NCI-H524 (cell line): ENCODE data around the gene LHFPL2.

Source experiments
- DNase-seq, 2 experiments: peaks; one replicate each; lab custom pipeline; 2025; lab: John Stamatoyannopoulos, UW

Gene LHFPL2

DNA sequence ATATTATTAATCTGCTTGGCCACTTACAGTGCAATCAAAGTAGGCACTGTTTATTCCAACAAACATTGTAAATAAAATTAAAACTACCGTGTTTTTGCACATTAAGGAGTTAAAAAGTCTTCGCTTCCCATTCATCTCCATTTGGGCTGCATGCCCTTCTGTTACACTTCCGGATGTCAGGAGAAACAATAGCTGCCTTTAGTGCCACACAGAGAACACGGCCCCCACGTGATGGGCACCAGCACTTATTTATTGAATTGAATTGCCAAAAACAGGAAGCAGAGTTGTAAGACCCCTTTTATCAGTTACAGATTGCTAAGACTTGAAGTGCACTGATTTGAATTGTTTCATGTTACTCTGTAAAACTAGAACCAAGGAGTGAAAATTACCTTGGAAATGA is 80.4 kb downstream of the LHFPL2 start:
- no peak for DNase-seq

DNA sequence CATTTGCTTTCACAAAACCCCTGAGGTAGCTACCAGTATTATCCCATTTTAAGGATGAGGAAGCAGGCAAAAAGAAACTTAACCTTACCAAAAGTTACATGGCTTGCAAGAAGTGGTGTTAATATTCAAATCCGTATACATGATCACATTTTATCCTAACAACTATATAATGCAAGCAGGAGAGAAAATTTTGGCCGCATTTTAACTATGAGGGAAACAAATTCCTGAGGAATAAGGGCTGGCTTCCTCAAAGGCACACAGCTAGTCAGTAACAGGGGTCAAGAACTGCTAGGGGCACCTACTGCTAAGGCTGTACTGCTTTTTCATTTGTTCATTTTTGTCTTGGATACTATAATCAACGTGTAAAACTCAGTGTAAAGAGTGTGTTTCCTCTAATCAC is 81.0 kb downstream of the LHFPL2 start:
- no peak for DNase-seq

DNA sequence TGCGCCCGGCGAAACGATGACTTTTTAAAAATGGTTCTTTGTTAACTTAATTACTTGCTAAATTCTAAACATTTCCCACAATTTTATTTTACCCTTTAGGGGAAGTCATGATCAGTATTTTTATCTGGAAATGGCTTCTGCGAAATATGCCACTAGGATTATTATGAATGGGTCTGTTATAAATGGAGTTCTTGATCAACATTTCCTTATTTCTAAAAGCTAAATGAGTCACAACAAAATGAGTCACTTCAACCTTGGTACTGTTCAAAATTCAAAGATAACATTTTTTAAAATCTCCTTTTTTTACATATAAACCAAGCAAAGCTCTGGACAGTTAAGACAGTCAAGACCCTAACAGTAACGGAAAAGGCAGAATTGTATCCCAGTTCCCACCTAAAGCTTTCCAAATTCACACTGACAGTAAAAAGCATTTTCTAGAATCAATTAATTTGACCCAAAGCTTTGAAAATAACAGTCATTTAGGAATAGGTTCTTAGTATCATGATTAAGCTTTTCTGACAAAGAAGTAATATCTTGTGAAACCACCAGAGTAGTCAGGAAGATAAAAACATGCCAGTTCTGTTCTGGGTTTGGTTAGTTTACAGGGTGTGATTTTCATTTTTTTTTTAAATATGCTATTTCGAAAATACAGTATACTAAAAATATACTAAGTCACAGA is 81.7 kb downstream of the LHFPL2 start:
- DNase-seq, result no peak

DNA sequence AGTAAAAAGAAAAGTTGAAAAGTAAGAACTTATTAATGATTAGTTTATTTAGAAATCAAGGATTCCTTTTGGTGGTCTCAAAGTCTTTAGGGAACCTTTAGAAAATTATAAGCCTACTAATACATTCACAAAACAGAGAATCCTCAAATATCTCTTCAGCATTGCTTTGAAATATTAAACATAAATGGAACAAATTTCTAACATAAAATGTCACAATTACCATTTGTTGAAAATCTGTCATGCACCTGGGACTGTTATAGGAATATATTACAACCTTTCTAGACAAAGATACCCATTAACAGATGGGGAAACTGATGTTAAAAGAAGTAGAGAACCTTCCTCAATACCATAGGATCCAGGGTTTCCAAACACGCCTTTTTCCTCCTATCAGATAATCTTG is 83.2 kb downstream of the LHFPL2 start:
- no peak for DNase-seq

DNA sequence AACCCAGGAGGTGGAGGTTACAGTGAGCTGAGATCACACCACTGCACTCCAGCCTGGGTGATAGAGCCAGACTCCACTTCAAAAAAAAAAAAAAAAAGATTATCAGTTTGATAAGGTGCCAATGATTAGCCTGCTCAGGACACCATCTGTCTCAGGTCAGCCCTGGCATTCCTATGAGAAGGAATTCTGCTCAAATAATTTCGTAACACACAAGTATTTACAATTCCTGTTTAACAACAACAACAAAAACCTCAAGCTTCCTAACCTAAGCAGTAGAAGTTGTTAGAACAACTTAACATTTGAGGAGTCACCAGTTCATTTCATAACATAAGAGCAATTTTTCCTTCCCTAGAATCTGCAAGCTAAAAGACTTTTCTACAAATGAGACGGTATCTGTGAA is 85.0 kb downstream of the LHFPL2 start:
- DNase-seq, result no peak

DNA sequence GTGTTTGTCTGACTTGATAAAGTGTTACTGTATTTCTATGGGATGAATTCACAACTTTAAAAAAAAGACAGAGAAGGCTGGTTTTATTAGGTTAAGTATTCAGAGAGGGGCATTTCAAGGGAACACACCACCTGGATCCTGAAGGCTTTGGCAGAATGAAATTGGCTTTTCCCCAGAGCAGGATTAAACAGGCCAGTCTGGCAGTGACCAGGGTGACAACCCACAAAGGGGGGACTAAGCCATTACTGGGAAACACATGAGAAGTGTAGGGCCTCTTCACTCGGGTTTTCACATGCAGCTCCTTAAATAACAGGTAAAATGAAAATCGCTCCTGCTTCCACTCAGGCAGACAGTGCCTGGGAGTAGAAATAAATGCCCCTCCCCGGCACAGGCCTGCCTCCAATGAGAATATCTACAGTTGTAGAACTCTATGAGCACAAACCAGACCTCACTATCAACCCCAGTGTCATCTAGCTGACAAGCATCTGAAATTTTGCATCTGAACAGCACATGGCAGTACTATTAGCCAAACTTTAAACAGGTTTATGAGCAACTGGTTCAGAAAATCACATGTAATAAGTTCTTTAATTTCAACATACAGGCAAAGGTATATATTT is 85.8 kb downstream of the LHFPL2 start:
- peak; percentile 52 to 81 for DNase-seq

DNA sequence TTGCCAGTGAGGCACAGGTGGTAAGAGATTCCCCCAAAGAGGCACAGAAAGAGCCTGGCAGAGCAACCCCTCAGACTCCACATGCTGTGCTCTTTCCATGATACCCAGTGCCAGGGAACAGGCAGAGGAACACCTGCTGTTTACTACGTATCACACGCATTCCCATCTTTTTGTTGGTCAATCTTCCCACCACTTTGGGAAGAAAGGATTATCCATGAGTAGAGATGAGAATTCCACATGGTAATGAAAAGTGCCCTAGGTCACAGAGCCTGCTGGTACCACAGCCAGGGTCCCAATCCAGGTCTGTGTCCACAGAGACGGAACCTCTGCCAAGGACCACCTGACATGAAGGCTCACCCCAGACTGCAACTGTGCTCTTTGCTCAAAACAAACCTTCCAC is 86.6 kb downstream of the LHFPL2 start:
- no peak for DNase-seq

DNA sequence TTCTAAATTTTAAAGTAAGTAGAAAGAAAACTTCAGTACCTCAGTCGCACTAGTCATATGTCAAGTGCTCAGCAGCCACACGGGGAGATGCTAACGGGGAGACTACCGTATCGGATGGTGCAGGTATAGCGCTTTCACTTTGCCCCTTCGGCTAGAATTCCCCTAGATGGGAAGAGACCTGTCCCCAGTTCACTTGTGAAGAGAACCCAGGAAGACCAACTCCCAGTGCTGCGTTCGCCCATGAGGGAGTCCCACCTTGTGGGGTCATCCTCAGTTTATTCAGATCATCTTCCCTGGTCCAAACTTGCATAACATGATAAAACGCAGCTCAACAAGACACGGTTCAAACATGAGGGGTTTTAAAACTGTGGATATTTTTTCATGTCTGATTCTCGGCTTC is 87.3 kb downstream of the LHFPL2 start:
- no peak for DNase-seq

DNA sequence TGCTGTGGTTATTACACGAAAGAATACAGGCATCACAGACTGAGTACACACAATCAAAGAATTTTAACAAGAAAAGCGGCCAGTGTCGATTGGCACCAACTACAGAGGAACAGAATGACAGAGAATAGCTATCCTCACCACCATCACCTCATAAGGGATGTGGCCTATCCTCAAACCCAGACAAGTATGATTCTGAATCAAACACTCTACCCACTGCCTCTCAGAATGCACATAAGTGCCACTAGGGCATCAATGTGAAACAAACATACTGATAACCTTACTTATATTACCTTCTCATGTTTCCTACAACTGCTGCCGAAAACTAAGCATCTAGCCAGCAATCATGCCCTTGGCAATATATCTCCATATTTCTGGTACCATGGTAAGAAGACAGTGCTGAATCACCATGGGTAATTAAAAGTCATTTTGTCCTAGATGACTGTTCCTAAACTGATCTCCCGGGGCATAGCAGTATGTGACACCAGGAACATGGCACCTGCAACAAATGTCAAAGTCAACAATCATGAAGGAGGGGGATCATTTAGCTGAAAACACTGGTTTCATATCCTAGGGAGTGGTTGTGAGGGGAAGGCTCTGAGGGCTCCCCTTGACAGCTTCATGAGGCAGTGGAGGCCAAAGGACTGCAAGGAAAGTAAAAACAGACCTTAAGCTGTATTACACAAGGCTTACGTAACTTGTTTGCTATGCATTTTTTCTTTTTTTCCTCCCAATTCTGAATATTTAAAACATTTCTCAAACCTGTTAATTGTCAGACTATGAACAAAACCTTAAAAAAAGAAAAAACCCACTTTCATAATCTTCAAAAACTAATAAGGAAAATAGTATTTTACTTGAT is 88.3 kb downstream of the LHFPL2 start:
- no peak for DNase-seq

DNA sequence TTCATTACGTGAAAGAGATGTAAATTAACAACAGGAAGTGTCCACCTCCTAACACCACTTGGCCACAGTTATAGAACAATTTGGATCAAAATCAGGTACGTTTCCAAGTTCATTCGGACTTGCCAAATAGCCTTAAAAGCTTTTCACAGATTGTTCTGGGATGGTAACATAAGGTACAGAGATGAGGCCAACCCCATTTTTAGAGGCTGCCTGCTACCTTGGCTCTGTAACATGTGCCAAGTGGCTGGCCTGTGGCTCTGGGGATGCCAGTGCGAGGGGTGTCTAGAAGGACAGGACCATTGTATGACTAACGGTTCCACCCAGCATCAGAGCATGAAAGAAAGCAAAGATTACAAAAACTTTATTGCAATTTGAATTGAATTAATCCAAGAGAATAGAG is 91.0 kb downstream of the LHFPL2 start:
- no peak for DNase-seq

DNA sequence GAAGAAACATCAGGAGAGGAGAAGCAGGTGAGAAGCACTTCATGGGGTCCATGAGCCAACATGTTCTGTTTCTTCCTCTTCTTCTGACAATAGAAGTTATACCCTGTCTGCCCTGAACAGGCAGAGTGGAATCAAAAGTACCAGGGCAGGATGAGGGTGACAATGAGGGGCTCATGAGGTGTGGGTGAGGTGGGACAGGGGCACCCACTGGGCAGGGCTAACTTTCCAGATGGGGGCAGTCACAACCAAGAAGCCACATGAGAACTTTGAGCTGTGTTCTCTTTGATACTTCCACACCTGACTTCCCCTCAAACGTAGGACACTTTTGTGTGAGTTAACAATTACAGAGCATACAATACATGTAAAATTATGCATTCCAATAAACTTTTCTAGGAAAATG is 92.7 kb downstream of the LHFPL2 start:
- DNase-seq, result no peak

DNA sequence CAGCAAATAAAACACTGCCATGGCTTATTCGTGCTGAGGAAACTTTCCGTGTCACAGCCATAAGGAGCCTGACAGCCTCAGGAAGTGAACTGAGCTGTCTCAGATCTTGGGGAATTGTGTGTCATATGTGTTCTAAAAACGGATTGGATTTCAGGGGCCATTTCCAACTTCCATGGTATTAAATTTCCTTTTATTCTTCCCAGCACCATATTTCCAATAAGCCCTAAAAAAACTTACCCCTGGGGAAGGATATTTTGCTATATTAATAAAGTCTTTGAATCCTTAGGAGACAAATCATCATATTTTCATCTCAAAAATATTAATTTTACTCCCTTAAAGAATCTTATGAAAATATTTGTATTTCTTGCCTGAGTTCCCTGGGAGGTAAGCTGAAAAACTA is 93.9 kb downstream of the LHFPL2 start:
- DNase-seq, result no peak

DNA sequence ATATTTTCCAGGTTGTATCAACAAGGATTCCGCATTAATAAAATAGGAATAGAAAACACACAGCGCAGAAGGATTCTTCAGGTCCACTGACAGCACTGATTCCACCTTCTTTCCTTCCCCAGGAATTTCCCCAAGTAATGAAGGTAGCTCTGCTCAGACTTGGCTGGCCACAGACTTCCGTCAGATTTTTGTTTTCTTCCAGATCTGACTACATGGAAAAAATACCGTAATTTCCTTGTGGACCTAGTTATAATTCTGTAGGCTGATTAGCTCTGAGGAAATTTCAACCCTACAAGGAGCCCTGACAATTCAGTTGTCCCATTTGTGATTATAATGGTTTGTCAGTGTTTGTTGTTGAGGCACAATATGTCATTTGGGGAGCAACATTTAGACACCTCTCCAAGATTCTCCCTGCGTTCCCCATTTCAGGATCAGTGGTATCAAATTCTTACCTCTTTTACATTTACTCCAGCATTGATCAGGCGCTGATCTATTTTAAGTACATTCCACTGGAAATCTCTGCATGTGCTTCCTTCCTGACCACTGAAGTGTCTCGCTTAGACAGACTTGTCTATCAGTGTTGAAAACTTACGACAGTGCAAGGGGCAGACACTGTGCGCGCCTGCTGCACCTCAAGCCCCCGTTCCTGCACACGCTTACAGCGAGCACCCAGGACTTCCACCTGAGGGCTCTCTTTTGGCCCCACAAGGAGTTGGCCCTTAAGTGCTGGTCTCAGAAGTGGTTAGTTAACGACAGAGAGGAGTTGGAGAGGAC is 94.8 kb downstream of the LHFPL2 start:
- DNase-seq, result no peak

DNA sequence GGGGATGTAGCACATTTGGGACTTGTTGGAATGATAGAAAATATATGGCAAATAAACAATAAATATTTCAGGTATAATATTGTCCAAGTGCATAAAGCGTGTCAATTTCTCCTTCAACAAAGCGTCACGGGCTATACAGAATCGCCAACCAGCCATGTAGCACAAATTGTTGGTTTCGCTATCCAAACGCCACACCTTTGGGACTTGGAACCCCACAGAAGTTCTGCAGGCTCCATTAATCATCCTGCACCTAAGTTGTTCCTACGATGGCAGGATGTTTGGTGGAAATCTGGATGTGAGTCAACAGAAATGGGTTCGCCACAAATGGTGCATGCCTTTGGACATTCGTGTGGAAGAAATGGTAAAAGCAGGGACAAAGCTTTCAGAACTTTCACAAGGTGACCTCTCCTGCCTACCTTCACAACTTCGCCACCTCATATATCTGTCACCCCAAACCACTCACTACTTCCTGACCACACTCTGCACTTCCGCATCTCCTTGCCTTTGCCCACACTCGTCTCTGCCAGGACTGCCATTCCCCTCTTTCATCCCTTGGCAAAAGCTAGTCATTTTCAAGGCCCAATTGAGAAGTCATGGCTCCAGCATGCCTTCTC is 95.7 kb downstream of the LHFPL2 start:
- no peak for DNase-seq

DNA sequence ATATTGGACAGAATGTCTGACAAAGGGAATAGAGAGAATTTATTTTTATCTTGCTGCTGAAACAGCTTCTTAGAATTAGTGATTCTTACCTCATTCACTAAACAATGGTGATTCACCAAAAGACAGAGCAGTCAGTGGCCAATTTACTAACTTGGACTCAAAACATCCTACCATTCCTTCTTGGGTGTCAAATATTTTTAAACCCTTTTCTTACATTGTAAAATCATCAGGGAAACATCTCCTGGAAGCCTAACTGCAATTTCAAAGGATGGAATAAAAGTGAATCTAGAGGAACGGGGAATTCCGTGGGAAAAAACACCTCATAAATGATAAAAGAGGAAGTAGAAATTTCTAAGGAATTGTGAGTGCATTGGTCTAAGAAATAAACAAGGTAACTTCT is 97.7 kb downstream of the LHFPL2 start:
- no peak for DNase-seq

DNA sequence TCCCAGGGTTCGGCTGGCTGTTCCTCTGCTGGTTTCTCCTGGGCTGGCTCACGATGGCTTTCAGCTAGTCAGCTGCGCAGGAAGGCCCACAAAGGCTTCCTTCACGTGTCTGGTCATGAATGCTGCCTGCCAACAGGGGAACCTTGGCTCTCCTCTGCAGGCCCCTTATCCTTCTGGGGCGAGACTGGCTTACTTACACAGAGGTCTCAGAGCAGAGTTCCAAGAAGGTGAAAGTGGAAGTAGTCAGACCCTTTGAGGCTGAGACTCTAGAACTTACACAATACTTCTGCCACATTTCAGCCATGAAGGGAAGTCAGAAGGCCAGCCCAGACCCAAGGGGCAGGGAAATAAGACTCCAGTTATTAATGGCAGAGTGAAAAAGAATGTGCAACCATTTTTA is 99.5 kb downstream of the LHFPL2 start:
- DNase-seq, result no peak

DNA sequence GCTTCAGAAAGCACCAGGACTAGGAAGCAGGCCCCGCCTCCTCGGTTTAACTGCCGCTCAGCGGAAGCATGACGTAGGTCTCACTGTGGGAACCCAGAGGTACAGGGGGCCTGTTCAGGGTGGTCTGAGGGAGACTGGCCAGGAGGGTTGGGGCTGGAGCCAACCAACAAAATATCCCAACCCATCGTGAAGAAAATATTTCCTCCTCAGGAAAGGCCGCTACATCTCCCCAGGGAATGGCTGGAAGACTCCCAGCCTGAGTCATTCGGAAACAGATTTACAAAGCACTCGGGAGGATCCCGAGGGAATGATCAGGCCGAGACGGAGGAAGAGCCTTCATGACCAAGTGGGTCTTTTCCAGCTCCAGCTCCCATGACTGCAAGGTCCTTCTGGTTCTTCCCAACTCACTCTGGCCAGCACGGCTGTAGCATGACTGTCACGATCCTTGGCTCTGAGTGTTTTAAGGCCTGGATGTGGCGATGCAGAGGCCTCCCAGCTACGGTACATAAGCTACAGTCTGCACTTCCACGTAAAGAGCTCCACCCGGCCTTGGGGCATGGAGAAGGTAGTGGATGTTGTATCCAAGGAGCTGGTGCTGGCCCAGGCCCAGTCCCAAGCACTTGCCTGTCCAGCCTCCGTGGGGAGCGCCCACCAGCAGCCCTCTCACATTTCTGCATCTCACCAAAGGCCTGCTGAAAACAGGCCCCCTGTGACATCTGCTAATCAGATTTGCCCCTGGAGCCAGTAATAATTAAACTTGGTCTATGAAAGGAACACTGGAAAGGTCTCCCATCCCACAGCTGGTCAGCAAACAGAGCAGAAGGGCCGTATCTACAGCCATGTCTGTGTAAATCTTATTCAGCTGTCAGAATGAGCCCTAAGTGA is 100.6 kb downstream of the LHFPL2 start:
- peak in 1 of 2 experiments; percentile 12 for DNase-seq

DNA sequence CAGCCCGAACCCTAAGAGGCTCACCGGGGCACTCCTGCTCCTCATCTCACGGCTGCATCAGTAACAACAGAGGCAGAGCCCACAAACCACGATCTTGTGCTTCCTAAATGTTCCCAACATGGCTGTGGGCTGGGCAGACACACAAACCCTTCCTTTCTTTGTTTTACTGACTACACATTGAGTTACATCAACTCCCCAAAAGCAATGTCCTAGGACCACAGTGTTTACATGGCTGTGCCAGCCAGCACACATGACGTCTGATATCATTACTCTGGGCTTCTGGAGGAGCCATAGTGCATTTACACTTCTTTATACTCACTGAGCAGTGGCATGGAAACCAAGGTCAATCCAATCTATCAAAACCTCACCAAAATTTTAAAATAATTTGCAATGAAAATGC is 101.4 kb downstream of the LHFPL2 start:
- no peak for DNase-seq

DNA sequence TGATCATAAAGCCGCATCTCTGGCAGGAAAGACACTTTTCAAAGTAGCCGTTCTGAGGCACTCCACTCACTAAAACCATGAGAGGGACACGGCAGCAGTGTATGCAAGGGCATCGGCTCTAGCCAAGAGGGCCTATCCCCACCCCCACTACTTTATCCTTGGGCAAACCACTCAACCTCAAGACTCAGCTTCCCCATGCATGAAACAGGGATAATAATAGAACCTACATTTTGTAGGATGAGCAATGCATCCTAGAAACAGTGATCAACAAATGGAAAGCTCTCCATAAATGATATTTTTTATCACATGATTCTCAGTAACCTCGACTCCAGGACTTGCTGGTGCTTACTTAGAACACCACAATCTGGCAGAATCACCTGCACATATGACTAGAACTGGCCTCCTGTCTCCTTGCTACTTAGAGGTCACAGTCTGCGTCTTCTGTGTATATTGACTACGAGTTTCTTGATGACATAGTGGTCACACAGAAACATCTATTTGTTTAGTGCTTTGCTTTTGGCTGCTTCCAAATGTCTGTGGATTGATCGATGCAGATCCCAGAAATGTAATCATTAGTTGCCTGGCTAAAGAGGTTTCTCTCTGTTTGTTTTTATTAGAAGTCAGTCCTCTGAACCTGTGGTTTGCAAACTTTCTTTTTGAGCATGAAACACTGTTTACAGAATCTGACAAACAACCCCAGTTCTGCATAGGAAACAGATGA is 102.1 kb downstream of the LHFPL2 start:
- no peak for DNase-seq

DNA sequence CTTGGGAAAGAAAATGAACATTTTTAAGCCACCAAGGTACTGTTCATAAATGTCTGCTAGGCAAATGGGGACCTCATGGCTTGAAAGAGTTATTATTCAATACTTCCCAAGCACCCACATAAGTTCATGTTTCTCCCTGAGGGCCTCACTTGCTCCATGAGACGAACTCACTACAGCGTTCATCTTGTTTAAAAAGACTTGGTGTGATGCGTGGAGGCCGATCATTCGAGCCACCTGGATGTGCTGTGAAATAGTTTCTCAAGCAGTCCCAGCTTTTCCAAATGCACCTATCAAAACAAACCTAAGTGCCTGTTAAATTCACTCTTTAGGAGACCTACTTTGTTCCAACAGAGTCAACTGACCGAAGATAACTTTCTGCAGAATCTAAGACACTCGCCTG is 103.2 kb downstream of the LHFPL2 start:
- DNase-seq, result no peak
